Middle frontal gyrus (tissue), 1 donor: ENCODE data around the gene BANP.
"Not testable (repeated sequence)": the region's sequence is repeated elsewhere in the genome, so short reads cannot be mapped to it uniquely, and the experiment has no call there.

Source experiments
- DNase-seq: peaks from one replicate; pipeline ENCODE4 v3.0.0-alpha.2; 2015; ENCODE audit warnings: low spot score; ENCODE audit errors: extremely low spot score

BANP gene

DNA sequence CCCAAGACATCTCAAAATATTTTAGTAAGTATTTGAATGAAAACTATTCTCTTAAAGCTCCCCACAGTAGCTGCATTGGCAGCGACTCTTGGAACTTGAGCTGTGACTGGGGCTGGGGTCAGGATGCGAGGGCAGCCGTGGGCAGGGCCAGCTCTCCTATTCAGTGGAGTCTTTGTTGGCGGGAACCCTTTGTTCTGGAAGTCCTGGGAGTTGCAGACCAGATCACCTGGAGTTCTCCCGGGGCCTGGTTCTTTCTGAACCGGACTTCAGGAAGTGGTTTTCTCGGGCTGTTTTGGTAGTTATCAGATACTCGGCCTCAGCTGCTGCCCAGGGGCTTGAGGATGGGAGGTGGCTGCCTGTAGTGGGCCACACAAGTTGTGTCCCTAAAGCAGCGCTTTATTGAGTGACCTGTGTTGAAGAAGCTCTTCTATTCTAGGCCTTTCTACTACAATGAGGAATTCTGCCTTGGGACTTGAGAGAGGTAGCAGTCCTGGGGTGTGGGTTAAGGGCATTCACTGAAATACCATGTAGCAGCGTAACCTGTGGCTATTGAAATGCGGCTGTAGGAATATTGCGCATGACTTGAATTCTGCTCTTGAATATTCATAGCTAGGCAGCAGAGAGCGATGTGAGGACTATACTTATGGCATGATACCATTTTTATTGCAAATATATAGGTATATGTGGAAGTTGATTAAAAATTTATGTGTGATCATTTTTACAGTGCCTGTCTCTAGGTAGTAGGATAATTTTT is 77.1 kb downstream of the BANP start:
- not testable (repeated sequence) for DNase-seq

DNA sequence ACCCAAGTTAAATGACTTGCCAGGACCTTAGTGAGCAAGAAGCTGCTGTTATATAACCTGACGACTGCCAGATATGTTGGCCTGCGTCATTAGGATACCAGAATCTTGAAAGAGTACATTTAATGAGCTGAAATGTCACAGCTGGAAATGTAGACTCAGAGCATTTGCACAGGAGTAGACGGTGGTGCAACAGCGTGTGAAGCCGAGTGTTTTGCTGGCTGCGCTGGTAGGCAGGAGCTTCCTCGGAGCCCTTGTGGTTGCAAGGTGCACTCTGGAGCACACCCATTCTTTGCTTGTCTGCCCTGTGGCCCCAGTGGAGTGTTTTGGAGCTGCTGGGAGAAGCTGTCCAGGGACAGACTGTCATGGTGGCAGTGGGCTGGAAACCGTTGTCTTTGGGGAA is 79.3 kb downstream of the BANP start:
- no peak for DNase-seq

DNA sequence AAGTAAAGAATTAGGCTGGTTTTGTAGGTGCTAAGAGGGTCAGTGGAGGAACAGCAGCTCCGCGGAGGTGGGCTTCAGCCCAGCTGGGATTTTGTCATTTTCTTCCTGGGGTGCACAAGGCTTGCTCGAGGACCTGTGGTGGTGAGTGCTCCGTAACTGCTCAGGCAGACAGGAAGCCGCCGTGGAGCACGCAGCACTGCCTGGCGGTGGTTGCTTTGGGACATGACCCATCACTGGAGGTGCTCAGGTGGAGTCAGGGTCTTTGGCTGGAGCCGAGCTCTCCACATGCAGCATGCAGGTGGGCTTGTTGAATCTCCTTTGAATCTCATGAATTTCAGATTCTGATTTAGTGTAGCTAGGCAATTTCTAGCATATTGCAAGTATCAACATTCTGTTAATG is 79.7 kb downstream of the BANP start:
- DNase-seq, result not testable (repeated sequence)

DNA sequence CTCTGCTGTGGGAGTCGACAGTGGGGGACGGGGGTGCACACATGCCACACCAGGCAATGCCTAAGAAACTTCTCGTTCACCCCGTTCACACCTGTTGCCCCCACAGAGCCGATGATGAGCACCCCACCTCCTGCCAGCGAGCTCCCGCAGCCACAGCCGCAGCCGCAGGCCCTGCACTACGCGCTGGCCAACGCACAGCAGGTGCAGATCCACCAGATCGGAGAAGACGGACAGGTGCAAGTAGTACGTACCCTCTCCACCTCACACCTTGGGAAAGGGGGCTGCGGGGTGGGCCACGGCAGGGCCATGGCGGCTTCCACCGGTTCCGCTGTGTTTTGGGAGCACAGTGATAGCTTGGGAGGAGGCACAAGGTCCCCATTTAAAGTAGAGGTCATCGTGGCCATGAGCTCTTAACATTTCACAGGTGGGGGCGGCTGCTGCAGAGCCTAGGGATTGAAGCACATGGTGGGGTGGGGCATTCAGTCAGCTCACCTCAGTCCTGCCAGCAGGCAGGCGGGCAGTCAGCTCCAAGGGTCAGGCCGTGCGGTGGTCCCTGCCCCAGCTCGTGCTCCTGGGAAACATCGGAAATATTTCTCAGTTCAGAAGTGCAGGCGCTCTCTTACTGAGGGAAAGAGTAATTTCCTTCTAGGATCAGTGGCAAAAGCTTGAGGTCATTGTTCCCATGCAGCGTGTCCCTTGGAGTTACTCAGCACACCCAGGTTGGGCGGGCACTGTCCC is 81.9 kb downstream of the BANP start:
- not testable (repeated sequence) for DNase-seq

DNA sequence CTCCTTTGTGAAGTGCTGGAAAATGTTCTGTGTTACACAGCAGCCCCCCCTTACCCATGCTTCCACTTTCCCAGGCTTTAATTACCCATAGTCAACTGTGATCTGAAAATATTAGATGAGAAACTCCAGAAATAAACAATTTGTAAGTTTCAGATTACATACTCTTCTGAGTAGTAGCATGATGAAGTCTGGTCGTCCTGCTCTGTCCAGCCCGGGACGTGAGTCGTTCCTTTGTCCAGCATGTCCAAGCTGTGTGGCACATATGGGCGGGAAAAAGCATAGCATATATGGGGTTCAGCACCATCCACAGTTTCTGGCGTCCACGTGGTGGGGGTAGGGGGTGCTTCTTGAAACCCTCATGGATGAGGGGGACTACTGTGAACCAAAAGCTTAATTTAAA is 83.5 kb downstream of the BANP start:
- no peak for DNase-seq

DNA sequence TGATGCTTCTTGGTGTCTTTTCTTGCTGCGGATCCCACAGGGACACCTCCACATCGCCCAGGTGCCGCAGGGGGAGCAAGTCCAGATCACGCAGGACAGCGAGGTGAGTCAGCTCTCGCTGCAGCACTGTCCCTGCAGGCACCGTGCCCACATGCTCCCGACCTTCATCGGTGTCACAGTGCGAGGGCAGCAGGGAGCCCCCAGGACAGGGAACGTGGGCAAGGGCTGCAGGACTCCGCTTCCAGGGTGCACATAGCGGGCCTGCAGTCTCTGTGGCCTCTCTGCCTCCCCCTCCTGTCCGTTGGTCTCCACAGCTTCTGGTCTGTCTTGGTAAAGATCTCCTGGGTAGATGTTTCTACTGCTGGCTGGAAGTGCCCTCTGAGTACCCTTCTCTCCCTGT is 84.1 kb downstream of the BANP start:
- DNase-seq, result no peak

DNA sequence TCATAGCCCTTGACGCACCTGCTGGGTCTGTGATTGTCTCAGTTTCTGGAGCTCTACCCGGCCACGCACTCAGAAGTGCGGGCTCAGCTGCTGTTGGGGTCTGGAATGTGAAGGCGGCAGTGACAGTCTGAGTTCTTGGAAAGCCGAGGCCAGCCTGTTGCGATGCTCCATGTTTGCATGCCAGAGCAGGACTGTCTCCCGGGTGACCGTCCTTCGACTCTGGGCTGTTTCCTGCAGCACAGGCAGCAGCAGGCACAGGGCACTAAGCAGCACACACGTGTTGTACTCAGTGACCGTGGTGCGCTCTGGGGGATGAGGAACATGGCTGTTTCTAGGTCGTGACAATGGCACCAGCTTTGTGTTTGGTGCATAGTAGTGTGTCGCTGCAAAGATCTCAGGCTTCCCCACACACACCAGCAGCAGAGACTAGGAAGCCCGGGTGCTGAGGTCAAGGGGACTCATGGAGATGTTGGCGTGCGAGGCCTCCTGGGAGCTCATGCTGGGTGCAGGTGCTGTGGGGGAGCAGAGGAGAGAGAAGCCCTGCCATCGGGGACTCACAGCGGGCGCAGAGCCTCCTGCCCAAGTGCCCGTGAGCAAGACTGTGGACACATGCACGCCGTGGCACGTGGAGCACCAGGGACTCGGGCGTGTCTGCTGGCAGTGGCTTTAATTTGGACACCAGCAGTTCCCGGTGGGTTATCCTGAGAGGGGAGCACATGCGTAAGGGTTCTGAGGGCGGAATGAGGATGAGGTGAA is 84.8 kb downstream of the BANP start:
- not testable (repeated sequence) for DNase-seq

DNA sequence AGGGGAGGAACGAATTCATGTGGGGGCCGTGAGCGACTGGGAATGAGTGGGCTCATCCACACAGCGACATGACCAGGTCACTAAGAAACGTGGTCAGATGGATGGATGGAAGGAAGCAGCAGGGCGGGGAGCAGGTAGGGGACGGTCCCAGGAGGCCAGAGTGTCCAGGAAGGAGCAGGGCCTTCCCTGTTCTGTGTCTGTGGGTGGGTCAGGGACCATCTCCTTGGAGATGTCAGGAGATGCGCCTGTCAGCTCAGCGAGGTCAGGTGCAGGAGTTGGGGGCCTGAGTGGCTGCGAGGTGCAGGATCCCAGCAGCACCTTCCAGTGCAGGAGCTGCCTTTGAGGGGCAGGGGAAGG is 85.4 kb downstream of the BANP start:
- not testable (repeated sequence) for DNase-seq

DNA sequence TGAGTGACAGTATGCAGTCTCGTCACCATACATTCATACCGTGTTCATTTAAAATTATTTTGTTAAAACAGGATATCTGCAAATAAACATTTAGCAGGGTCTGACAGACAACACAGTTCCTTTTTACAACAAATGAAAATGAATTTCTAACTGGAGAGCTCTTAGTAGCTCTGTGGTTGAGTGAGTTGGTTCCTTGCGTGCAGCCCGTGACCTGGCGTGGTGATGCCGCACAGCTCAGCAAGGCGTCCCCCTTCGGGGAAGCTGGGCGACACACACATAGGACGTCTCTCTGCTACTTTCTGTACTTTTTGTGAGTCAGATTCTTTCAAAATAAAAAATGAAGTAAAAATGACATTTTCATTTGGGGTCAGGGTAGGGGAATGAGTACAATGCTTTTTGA is 86.1 kb downstream of the BANP start:
- not testable (repeated sequence) for DNase-seq

DNA sequence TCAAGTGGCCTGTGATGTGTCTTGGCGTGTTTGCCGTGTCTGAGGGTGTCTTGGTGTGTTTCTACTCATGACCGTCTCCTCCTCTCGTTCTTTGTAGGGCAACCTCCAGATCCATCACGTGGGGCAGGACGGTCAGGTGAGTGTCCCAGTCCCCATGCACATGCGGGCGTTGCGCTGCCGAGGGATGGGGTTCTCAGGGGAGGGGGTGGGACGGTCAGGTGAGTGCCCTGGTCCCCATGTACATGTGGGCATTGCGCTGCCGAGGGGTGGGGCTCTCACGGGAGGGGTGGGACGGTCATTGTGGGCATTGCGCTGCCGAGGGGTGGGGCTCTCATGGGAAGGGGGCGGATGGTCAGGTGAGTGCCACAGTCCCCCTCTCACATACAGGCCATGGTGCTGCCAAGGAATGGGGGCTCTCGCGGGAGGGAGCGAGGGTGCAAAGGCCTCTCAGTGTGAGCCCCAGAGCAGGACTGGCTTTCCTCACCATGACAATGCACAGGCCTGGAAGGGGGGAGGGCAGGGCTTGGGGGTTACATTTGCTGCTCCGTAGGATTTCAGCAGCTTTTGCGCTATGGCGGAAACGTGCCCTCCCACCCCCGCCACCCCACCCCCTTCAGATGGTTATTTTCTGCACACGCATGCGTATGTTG is 86.8 kb downstream of the BANP start:
- not testable (repeated sequence) for DNase-seq

DNA sequence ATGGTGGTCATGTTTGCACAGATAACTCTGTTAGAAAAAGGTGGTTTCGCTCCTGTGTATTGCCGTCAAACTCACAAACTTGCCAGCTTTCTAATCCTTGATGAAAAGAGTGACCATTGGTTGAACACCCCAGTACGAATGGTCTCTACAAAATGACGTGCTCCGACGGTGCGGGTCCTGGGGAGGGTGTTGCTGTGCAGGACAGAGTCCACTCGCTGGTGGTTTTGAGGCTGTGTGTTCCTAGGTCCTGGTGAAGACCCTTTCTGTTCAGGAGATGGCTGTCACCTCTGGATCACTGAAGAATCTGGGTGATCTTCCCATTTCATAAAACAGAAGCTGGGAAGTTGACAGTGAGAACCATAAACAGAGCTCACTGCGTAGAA is 87.3 kb downstream of the BANP start:
- DNase-seq, result not testable (repeated sequence)

DNA sequence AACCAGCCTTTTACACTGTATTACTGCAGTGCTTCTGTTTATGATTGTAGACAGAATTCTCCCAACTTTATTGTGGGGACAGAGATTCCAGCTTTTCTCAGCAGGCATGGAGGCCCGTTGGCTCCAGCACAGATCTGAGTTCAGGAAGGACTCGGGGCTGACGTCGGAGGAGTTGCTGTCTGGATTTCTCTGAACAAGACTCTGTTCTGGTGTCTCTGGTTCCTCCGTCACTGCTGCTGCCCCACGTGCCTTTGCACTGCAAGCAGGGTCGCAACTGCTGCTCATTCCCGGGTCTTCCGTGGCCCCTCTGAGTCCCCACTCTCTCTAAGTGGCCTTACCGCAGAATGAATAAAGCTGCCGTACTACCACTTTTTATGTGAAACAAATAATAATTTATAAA is 88.4 kb downstream of the BANP start:
- DNase-seq, result no peak

DNA sequence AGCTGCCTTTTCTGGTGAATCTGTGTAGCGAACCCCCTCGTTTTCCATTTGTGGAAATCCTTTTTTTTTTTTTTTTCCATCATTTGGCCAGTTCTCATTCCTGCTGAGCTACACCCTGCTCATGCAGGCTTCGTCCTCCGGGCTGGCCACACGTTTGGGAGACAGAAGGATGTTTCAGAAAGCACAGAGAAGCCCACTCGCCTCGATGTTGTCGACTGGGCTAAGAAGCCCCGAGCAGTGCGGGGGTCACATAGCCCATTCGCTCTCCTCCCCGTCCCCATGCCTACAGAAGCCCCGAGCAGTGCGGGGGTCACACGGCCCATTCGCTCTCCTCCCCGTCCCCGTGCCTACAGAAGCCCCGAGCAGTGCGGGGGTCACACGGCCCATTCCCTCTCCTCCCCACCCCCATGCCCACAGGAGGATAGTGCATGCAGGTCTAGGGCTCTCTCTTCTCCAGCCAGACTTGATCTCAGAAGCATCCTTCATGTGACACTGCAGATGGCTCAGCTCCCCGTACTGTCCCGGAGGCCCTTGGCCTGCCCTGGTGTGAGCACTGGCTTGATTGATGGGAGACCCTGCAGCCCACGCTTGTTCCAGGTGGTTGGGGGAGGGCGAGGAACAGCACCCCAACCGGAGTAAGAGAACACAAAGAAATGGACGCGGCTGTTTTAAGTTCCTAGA is 89.1 kb downstream of the BANP start:
- not testable (repeated sequence) for DNase-seq

DNA sequence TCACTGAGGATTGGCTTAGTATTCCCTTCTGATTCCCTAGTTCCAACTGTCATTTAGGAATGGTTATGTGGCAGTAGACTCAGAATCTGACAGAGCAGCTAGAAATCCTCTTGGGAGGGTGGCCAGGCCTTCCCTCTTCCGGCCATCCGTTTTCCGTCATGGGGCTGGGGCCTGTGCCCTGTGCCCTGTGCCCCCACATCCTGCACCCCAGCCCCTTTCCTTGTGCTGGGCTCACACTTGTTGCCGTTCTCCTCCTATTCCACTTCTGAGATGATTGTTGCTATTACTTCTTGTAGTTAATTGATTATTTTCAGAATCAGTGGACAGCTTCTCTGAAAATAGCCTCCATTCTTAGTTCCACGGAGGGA is 89.6 kb downstream of the BANP start:
- DNase-seq, result not testable (repeated sequence)

DNA sequence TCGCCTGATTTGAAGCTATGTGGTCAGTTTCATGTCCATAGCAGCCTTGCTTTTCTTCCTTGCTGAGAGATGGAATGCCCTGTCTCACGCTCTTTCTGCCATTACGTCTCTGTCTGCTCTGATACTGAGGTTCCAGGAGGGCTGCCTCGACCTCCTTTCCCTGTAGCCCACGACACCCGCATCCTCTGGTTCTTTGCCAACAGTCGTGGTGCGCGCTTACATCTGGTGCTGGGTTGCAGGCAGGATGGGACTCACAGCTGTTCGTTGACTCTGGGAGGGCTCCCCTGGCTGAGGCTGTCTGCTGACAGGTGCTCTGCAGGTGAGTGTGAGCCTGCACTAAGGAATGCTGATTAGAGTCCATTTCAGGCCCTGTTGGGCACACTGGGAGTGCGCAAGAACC is 90.3 kb downstream of the BANP start:
- not testable (repeated sequence) for DNase-seq

DNA sequence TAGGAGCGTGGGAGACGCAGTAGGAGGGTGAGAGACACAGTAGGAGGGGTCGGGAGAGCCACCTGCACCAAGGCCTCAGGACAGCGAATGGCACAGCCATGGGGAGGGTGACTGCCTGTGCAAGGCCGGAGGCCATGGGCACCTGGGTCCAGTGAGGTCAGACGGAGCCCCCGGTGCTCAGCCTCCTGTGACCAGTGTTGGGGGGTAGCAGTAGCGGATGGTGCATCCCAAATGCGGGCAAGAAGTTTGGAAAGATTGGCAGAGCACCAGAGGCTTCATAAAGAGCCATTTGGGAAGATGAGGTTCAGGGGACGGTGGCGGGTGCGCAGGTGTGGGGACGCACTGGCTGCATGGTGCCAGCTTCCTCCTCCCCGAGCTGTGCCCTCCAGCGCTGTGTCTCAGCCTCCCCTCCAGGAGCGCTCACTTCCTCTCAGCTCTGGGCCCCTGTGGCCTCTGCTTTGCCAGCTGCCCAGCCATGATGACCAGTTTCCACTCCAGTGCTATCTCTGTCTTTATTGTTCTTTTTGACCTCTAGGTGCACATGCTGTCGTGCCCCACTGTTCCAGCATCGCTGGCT is 90.8 kb downstream of the BANP start:
- not testable (repeated sequence) for DNase-seq

DNA sequence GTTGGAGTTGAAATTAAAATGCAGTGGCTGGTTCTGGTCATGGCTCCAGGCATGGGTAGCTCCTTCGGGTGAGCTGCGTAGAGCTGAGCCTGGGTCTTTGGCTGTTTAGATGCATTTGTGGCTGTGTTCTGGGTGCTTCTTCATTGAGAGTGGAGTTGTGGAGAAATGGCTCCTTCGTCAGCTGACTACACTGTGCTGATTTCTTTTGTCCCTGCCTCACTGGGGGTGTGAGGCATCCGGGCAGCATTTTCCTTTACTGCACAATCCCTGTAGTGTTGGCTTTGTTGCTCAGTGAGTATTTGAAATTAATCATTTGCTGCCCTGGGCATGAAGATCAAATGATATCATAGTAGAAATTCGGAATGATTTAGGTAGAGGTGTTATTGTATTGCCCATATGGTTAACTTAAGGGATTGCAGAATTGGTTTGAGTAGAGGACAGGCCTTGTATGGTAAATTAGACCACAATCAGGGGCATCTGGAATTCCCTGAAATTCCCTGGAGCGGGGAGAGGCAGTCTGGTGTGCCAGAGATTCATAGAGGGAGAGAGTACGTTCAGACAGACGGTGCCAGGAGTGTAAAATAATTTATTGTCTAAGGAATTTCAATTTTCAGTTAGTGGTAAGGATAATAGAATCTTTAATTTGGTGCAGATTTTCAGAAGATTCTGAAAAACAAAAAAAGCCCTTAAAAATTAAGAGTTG is 92.1 kb downstream of the BANP start:
- not testable (repeated sequence) for DNase-seq

DNA sequence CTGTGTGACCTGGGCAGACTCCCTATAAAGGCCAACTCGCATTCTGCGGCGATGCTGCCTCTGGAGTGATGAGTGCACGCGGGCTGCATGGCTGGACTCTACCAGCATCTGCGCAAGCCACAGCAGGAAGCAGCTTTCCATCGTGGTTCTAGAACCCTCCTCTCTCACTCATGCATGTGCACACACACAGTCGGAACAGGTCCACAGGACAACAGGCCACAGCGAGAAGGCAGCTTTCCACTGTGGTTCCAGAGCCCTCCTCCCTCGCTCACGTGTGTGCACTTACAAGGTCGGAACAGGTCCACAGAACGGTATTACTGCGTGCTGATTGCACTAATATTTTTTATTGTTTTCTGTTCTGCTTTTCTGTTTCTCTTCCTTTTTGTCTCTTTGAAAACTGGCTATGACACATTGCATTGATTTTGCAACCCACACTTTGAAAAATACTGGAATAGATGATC is 92.9 kb downstream of the BANP start:
- not testable (repeated sequence) for DNase-seq

DNA sequence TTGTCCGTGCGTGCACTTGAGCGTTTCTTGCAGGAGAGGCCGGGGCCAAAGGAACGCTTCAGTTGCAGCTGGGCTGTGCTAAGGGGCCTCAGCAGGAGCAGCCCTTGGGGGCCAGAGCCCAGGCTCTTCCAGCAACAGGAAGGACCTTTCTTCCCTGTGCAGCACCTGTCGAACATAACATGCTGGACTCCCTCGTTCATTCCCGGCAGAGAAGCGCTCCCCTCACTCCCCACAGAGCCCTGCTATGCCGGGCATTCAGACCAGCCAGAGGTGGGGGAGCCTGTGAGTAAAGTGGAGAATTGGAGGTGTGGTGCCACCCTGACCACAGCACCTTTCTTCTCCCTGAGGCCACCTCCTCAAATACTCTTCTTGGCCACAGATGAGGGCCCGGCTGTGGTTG is 94.1 kb downstream of the BANP start:
- DNase-seq, result not testable (repeated sequence)

DNA sequence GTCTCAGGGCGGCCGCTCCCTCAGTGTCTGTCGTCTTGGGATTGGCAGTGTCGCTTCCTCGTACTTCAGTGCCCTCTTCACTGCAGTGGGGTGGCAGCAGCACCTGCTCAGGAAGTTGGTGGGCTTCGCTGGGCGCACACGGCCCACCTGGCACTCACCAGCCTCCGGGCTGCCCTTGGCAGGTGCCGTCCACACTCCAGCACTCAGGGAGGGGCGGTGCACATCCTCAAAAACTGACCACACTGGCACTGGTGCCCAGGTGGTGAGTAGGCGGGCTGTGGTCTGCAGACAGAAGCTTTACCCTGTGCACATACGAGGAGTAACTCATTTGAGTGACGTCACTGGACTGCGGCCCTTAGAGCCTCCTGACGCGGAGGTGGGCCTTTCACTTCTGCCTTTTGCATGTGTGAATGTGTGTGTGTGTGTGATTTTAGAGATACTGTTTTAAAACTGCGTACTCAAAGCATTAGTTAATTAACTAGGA is 94.6 kb downstream of the BANP start:
- no peak for DNase-seq
